HG02970 (cell line): ENCODE data around the gene MGAT4C.
"Not testable (repeated sequence)": the region's sequence is repeated elsewhere in the genome, so short reads cannot be mapped to it uniquely, and the experiment has no call there.

Experiments
- ATAC-seq: cut with Tn5 transposase; IDR thresholded peaks from one replicate; pipeline ENCODE4 v1.9.1; 2021; ENCODE audit warnings: mild to moderate bottlenecking, moderate library complexity, moderate number of reproducible peaks; ENCODE audit not compliant: unreplicated experiment, low FRiP score

MGAT4C gene

GRCh38 chr12:86256163-86256562 is at the start of gene MGAT4C:
Gene MGAT4C, minus strand, starts transcription at chr12:86256391.
- no peak for ATAC-seq

GRCh38 chr12:86296396-86296795 is 40.2 kb upstream of the MGAT4C start:
- ATAC-seq = not testable (repeated sequence)

- no peak for ATAC-seq
Measured at GRCh38 chr12:86293682-86294240, 37.6 kb upstream of the MGAT4C start.

DNA sequence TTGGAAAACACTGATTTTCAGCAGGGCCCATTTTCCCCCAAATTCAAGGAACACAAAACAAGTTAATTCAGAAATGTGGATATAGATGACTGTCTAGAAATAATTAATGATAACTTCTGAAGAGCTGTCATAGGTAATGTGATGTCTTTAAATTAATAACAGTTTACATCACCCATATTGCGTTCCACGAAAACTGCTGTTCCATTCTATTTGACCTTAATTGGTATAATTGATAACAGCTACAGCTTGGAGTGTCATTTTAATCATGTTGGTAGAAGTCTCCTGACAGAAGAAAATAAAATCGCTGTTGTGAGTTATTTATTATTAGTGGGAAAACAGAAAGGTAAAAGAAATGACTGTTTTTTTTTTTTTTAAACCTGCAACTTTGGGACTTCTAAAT is 36.3 kb upstream of the MGAT4C start:
- ATAC-seq = no peak

DNA sequence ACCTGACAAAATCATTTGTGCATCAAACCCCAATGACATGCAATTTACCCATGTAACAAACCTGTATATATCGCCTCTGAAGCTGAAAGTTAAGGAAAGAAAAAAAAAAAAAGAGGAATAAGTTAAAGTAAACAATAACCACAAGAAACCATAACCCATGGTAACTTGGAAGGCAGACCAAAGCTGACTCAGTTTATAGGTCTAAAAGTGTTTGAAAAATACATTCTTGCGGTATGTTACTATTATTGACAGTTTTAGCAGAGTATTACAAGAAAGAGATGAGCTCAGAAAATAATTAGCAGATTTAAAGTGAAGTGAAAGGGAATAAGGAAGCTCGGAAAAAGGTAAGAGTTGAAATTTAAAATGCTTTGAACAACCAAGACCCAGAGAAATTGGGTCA is 34.4 kb upstream of the MGAT4C start:
- no peak for ATAC-seq

- no peak for ATAC-seq
Measured at GRCh38 chr12:86286119-86286518, 29.9 kb upstream of the MGAT4C start.

DNA sequence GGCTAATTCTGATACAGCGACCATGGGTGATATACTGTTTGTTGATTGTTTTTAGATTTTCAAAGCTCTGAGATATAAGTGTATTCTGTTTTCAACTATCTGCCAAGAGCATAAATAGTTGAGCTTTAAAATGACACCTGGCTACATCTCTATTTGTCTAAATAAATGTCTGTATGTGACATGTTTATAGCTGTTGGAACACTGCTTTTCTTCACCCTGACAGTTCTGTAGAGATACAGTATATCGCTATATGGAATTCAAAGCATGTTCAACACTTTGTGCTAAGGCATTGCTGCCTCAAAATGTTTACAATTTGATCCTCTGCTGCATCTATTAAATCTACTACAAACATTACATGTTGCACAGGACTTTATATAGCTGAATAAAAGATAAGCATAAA is 27.4 kb upstream of the MGAT4C start:
- ATAC-seq = no peak

GRCh38 chr12:86275356-86275755 is 19.2 kb upstream of the MGAT4C start:
- no peak for ATAC-seq

- ATAC-seq = no peak
Measured at GRCh38 chr12:86265329-86265695, 9.1 kb upstream of the MGAT4C start.

DNA sequence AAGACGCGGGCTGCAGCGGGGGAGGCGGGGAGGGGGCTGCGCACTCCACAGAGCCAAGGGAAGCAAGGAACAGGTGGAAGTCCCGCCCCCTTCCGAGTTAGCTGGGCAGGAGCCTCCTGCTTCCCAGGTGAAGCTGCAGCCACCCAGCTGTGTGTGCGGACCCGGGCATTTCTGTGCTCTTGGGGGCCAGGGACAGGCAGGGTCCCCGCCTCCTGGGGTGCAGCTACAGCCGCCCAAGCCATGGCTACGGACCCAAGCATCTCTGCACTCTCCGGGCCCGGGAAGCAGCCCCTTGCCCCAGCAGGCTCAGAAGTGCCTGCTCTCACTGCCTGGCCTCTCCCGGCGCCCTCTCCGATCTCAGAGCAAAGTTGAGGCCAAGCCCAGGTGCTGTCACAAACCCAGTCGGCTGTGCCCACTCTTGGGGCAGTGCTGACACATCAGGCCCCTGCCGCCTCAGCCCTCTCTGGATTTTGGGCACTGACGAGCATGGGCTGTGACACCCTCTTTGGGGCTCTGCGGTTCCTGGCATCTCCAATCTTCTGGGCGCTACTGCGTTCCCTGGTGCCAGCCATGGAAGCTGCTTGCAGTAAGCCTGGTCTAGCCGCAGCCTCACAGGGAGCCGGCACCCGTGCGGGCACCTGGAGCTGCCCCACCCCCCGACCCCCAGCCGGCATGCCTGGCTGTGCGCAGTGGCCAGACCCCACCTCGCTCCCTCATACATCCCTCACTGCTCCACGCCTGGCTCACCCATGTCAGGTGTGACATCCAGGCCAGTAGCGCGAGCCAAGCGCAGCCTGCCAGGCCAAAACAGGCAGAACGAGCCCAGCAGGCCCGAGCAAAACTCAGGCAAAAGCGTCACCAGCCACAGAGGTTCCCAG is 8.5 kb upstream of the MGAT4C start:
- ATAC-seq = no peak

DNA sequence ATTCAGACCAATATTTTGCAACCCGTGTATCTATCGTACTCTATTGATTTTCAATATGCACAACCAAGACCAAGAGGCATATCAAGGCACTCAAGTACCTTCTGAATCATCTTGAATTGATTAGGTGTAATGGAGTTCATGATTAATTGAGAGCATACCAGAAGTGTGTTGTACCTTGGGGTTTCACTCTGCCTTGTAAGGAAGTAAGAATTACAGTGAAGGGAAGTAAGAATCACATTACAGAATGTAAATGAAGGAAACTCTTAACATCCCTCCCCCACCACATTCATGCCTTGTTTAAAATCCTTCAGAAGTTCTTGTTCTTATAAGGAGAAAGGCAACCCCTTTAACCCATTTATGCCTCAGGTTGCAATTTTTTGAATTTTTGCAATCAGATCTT is 5.4 kb upstream of the MGAT4C start:
- no peak for ATAC-seq

DNA sequence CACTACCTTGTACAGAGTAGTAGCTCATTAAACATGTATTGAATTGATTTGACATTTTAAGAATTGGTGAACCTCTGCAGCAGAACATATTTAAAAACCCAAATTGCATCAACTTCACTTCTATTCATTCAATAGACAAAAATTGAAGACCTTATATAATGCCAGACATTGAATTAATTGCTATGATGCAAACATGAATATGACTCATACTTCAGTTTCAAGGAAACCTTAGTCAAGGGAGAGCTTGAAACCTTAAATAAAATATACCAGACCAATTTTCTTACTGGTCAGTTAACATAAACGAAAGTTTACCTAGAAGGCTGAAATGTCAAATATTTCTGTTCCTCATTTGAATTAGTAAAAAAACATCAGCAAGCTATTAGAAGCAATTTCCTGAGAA is 5.0 kb upstream of the MGAT4C start:
- ATAC-seq = no peak

GRCh38 chr12:86260183-86260582 is 4.0 kb upstream of the MGAT4C start:
- no peak for ATAC-seq

- no peak for ATAC-seq
Measured at GRCh38 chr12:86257134-86257533, 943 bp upstream of the MGAT4C start.

- no peak for ATAC-seq
Measured at GRCh38 chr12:86254399-86255107, 1.6 kb downstream of the MGAT4C start.

DNA sequence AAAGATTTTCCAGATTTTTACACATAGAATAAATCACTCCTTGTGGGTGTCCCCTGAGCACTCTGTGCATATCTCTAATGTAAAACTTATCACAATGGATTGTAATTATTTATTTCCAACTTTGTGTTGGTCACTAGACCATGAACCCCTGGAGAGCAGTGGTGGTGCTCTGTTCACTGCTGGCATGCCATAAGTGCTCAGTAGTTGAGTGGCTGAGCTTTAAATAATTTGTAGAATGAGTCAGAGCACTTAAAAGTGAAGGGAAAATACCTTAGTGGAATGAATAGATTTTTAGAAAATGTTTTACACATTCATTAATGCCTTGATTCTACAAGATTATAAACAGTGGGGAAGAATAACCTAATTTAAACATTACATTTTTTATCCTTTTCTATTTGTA is 6.3 kb downstream of the MGAT4C start:
- ATAC-seq = no peak

GRCh38 chr12:86249276-86249675 is 6.9 kb downstream of the MGAT4C start:
- ATAC-seq = no peak

DNA sequence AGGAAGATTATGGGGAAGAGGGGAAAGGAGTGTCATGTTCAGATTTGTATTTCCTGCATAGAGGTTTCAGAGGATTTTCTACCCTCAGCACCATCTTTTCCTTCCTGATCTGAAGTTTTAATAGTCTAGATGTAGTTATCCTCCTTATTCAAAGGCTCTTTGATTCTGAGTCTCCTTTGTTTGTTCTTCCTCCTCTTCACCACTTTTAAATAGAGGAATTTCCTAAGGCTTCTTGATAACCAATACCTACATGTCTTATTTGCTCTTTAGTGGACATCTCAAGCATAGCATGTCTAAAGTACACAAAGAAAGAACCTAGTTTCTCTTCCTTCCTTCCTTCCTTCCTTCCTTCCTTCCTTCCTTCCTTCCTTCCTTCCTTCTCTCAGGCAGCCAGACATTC is 8.3 kb downstream of the MGAT4C start:
- no peak for ATAC-seq

GRCh38 chr12:86241600-86241999 is 14.6 kb downstream of the MGAT4C start:
- ATAC-seq = no peak

DNA sequence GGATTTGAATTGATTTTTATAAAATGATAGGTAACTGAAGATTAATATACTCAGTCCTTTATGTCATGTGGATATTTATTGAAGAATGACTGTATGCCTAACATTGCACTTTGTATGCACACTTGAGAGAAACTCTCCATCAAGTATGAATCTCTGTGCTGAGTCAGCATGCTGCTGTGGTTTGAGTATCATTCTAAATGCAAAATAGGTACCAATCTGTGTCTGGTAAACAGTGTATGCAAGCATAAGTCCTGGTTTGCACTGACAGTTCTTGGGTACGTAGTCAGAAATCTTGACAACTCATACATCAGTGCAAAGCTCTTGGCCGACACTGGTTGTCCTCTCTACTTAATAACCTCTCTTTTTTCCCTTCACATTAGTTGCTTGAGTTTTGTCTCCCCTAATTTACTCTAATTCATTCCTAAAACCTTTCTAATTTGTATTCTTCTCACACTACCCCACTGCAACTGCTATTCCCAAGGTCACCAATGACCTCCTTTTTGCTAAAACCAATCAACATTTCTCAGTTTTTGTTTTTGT is 21.8 kb downstream of the MGAT4C start:
- no peak for ATAC-seq

GRCh38 chr12:86233126-86233525 is 23.1 kb downstream of the MGAT4C start:
- no peak for ATAC-seq
